ENCODE measurements around the gene NUCB2. TPM values are rescaled to one million over a fixed set of nuclear protein-coding genes. Genes with fewer than 3 reads are reported as not detected.

The NUCB2 gene
- polyA plus RNA-seq, 3 donors: 8.6 to 41.3 (median 31.4) TPM

GRCh38 chr11:17333799-17334586 lies 57.5 kb downstream of the NUCB2 start:
- H4K20me1 ChIP-seq (ENCODE audit: insufficient read depth, low read length): no peaks in the 10 kb centered on the region
- no peak overlapping the region for H3K9ac ChIP-seq (ENCODE audit: insufficient read depth, low read length, poor library complexity, severe bottlenecking)
- Mint-ChIP-seq H3K4me3 (no peak overlapping the region), H3K36me3 (peaks cover 29 to 53% of the 10 kb centered on the region in 2 donors), H3K4me1 (peaks cover 4% of the 10 kb centered on the region), H3K27me3 (ENCODE audit: low read depth in 3 of 3) (no peaks in the 10 kb centered on the region), H3K9me3 (no peaks in the 10 kb centered on the region), H3K27ac (peak overlapping the region in 1 of 7 donors; percentile 15)
- H3K27me3 ChIP-seq (ENCODE audit: control insufficient read depth in 2 of 2, insufficient read depth in 2 of 2, low read length in 2 of 2): no peaks in the 10 kb centered on the region
- intact Hi-C loops (cut with micrococcal nuclease): no loop called here
- H3K9me3 ChIP-seq (replicated peaks in 1 of 2; ENCODE audit: control insufficient read depth in 1 of 2, insufficient read depth in 1 of 2, low read length in 2 of 2): no peaks in the 10 kb centered on the region
- TF ChIP-seq, protein P1, sequence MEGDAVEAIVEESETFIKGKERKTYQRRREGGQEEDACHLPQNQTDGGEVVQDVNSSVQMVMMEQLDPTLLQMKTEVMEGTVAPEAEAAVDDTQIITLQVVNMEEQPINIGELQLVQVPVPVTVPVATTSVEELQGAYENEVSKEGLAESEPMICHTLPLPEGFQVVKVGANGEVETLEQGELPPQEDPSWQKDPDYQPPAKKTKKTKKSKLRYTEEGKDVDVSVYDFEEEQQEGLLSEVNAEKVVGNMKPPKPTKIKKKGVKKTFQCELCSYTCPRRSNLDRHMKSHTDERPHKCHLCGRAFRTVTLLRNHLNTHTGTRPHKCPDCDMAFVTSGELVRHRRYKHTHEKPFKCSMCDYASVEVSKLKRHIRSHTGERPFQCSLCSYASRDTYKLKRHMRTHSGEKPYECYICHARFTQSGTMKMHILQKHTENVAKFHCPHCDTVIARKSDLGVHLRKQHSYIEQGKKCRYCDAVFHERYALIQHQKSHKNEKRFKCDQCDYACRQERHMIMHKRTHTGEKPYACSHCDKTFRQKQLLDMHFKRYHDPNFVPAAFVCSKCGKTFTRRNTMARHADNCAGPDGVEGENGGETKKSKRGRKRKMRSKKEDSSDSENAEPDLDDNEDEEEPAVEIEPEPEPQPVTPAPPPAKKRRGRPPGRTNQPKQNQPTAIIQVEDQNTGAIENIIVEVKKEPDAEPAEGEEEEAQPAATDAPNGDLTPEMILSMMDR (IDR thresholded peaks at IDR 0.05): no peak
- H2AFZ ChIP-seq (ENCODE audit: insufficient read depth, low read depth, low read length, poor library complexity, severe bottlenecking): no peak overlapping the region
- H3K27ac ChIP-seq (ENCODE audit: low read depth in 1 of 2, low read length in 2 of 2): no peak overlapping the region
- no peaks in the 10 kb centered on the region for H3K79me2 ChIP-seq (ENCODE audit: insufficient read depth, low read length)
- no peak overlapping the region for H3K4me2 ChIP-seq (replicated peaks; ENCODE audit: extremely low read depth, low read length, poor library complexity, severe bottlenecking)
- peaks cover 23 to 48% of the 10 kb centered on the region in 2 donors for H3K36me3 ChIP-seq (replicated peaks in 1 of 2; ENCODE audit: control insufficient read depth in 1 of 2, insufficient read depth in 2 of 2, low read length in 2 of 2)
- 88% methylated on average over 3 of the region's 4 CpGs for WGBS (ENCODE audit: insufficient coverage)
- no peak for DNase-seq
- no peaks in the 10 kb centered on the region for H3K4me1 ChIP-seq (ENCODE audit: control insufficient read depth in 1 of 2, insufficient read depth in 2 of 2, low read length in 2 of 2)
- no peak overlapping the region for H3K4me3 ChIP-seq (replicated peaks in 1 of 3; ENCODE audit: low read depth in 2 of 3, low read length in 3 of 3)

GRCh38 chr11:17343257-17343656 lies 66.7 kb downstream of the NUCB2 start:
- Histone ChIP-seq H3K27ac (ENCODE audit: low read depth in 1 of 2, low read length in 2 of 2) (no peak overlapping the region), H4K20me1 (ENCODE audit: insufficient read depth, low read length) (no peaks in the 10 kb centered on the region), H3K79me2 (ENCODE audit: insufficient read depth, low read length) (no peaks in the 10 kb centered on the region), H3K4me2 (replicated peaks; ENCODE audit: extremely low read depth, low read length, poor library complexity, severe bottlenecking) (no peak overlapping the region), H3K9ac (ENCODE audit: insufficient read depth, low read length, poor library complexity, severe bottlenecking) (no peak overlapping the region), H3K4me3 (replicated peaks in 1 of 3; ENCODE audit: low read depth in 2 of 3, low read length in 3 of 3) (no peak overlapping the region), H2AFZ (ENCODE audit: insufficient read depth, low read depth, low read length, poor library complexity, severe bottlenecking) (no peak overlapping the region), H3K4me1 (ENCODE audit: control insufficient read depth in 1 of 2, insufficient read depth in 2 of 2, low read length in 2 of 2) (no peaks in the 10 kb centered on the region), H3K36me3 (replicated peaks in 1 of 2; ENCODE audit: control insufficient read depth in 1 of 2, insufficient read depth in 2 of 2, low read length in 2 of 2) (peaks cover 0 to 13% of the 10 kb centered on the region in 2 donors), H3K27me3 (ENCODE audit: control insufficient read depth in 2 of 2, insufficient read depth in 2 of 2, low read length in 2 of 2) (no peaks in the 10 kb centered on the region), H3K9me3 (replicated peaks in 1 of 2; ENCODE audit: control insufficient read depth in 1 of 2, insufficient read depth in 1 of 2, low read length in 2 of 2) (no peaks in the 10 kb centered on the region)
- 100% methylated on average over 1 of the region's 2 CpGs for WGBS (ENCODE audit: insufficient coverage)
- H3K27me3 Mint-ChIP-seq (ENCODE audit: low read depth in 3 of 3): no peaks in the 10 kb centered on the region
- no peak for DNase-seq
- H3K27ac Mint-ChIP-seq: no peak overlapping the region
- H3K36me3 Mint-ChIP-seq: peaks cover 5 to 13% of the 10 kb centered on the region in 2 donors
- intact Hi-C loops (cut with micrococcal nuclease): no loop called here
- no peak overlapping the region for H3K4me3 Mint-ChIP-seq
- TF ChIP-seq, protein P1 (IDR thresholded peaks at IDR 0.05): no peak
- no peaks in the 10 kb centered on the region for H3K4me1 Mint-ChIP-seq
- no peaks in the 10 kb centered on the region for H3K9me3 Mint-ChIP-seq

Data from CD14-positive monocyte (primary cell).